Measurements from ENCODE around the gene RAX2. TPM values are rescaled to one million over a fixed set of nuclear protein-coding genes. Genes with fewer than 3 reads are reported as not detected.

RAX2 gene
- total and polyA plus RNA-seq, 2 of the 13 experiments (the other 11 are each of a cell fraction or from before 2014, with no cell fraction given) = not detected

- peak; percentile 51; the same call in 1 of the 2 replicates for TF ChIP-seq ZNF232 (CRISPR knock-in tag; IDR thresholded peaks at IDR 0.05; ENCODE audit: borderline replicate concordance)
- TF ChIP-seq LRRFIP1 (CRISPR knock-in tag; conservative IDR thresholded peaks at IDR 0.05) = no peak
- TF ChIP-seq ZBTB33 (CRISPR knock-in tag; IDR thresholded peaks at IDR 0.05) = peak; percentile 58
- no peak for TF ChIP-seq GTF3A (CRISPR knock-in tag; conservative IDR thresholded peaks at IDR 0.05)
- no peak for TF ChIP-seq EHMT2 (IDR thresholded peaks at IDR 0.05; ENCODE audit: borderline replicate concordance, low read depth, low read length)
- TF ChIP-seq ZNF543 (CRISPR knock-in tag; IDR thresholded peaks at IDR 0.05) = no peak
- no peak for TF ChIP-seq REL (CRISPR knock-in tag; conservative IDR thresholded peaks at IDR 0.05)
- TF ChIP-seq YY1 (IDR thresholded peaks at IDR 0.05; ENCODE audit: insufficient read depth, insufficient replicate concordance, low read depth, low read length) = peak; percentile 83
- no peak for TF ChIP-seq ZNF234 (CRISPR knock-in tag; conservative IDR thresholded peaks at IDR 0.05)
- TF ChIP-seq PHF5A (CRISPR knock-in tag; IDR thresholded peaks at IDR 0.05; ENCODE audit: low read depth, unreplicated experiment) = peak; percentile 61
- peak; percentile 40; the same call in 1 of the 2 replicates for TF ChIP-seq YEATS2 (CRISPR knock-in tag; IDR thresholded peaks at IDR 0.05; ENCODE audit: borderline replicate concordance)
- no peak for TF ChIP-seq MTERF4 (CRISPR knock-in tag; IDR thresholded peaks at IDR 0.05)
- TF ChIP-seq ZNF296 (CRISPR knock-in tag; conservative IDR thresholded peaks at IDR 0.05) = no peak
- TF ChIP-seq RFX5 (IDR thresholded peaks at IDR 0.05; ENCODE audit: low read depth, low read length) = peak; percentile 33; the same call in 1 of the 2 replicates
- TF ChIP-seq ZHX1 (CRISPR knock-in tag; IDR thresholded peaks at IDR 0.05; ENCODE audit: low read depth) = 0 out of 2 replicates have a peak, but pooled peaks have one; percentile 51
- TF ChIP-seq ATF1 (CRISPR knock-in tag; IDR thresholded peaks at IDR 0.05) = no peak
- TF ChIP-seq ZNF605 (CRISPR knock-in tag; IDR thresholded peaks at IDR 0.05) = no peak
- no peak for TF ChIP-seq TOE1 (CRISPR knock-in tag; IDR thresholded peaks at IDR 0.05)
- TF ChIP-seq NFKB2 (CRISPR knock-in tag; IDR thresholded peaks at IDR 0.05; ENCODE audit: borderline replicate concordance) = peak; percentile 59; the same call in 1 of the 2 replicates
Measured at GRCh38 chr19:3721131-3721886, 50.7 kb downstream of the RAX2 start (continued).
